T1000 (cell line): ENCODE data around the gene KIF6.
"Not testable (repeated sequence)": the region's sequence is repeated elsewhere in the genome, so short reads cannot be mapped to it uniquely, and the experiment has no call there.

Source experiments
- DNase-seq: peaks from one replicate; lab custom pipeline; 2025; ENCODE audit warnings: mixed read lengths; lab: John Stamatoyannopoulos, UW

Gene KIF6

GRCh38 chr6:39499053-39499452, 226.2 kb downstream of the KIF6 start:
- DNase-seq, result no peak

DNA sequence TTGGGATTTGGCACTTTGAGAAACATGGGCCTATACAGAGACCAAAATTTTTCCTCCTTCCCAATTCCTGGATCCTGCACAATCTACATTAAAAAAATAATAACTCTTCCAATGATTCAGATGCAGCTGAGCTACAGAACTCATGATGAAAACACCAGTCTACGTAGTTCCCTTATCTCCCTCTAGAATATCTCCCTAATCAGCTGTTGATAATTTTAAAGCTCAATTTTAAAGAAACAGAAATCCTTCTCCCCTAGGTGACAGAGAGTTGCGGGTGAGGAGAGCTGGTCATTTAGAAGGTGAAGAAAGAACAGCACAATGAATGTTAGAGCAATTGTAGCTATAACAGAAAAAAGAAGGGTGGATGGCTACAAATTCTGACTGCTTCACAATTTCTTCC, 227.1 kb downstream of the KIF6 start:
- DNase-seq, result no peak

GRCh38 chr6:39496915-39497314, 228.3 kb downstream of the KIF6 start:
- DNase-seq, result no peak

DNA sequence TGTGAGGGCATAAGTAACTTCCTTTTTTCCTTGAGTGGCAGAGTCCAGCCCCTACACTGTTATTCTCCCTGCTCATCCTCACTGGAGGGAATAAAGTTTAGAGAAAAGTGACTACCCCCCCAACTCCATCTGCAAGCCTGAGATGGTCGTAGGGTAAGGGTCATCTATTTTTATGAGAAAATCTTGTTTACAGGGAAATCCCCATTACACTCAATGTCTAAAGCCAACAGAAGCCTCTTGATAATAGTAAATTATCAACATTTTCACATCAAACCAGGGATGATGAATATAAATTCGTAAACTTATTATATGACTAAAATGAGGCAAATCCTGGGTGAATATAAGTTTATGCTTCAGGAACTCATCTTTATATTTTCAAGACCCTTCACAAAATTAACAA, 228.8 kb downstream of the KIF6 start:
- DNase-seq, result no peak

- no peak for DNase-seq
These were observed 229.6 kb downstream of the KIF6 start for GRCh38 chr6:39495640-39496039.

DNA sequence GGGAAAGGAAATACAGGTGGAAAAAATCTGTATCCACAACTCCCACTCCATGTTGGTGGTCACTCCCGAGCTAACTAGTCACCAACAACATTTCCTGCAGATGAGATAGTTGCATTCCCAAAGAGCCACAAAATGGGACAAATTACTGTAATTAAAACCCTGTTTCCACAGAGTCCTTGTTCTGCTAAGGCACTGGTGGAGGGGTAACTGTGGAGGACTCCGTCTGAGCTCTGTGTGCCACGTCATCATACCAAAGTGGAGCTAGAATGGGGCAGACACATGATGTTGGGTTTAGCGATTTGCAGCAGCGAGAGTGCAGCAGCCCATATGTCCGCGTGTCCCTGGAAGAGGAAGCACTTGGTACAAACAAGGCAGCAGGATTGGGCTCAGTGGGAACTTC, 230.2 kb downstream of the KIF6 start:
- DNase-seq, result no peak

DNA sequence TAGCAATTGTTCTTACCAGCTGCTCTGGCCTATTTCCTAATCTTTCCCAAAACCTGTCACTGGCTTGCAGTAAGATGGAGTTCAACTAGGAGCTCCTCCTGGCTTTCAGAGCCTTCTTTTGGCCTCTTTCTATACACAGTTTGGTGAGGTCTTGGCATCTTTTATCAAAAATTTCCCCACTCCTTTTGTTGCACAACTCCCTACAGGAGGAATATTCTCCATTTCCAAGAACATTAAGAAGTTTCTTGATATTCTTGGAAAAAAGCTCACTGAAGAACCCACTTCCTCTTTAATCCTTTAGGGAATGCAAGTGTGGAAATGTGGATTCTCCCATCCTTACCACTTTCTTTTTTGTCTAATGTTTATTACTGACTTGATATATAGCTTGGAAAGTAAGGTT, 231.4 kb downstream of the KIF6 start:
- no peak for DNase-seq

DNA sequence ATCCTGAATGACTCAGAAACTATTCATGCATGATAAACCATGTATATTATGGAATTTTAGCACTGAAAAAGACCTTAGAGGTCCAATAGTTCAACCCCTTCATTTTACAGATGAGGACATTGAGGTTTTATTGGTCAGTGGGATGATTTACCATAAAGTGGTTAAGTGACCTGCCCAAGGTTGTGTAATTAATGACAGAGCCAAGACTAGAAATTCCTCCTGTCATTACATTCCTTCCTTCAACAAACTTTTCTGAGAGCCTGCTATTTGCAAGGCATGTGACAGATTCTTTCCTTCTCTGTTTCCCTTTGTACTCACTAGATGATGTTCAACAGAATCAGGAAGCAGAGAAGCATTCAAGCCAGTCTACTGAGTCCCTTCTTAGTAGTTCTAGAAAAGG, 232.0 kb downstream of the KIF6 start:
- no peak for DNase-seq

DNA sequence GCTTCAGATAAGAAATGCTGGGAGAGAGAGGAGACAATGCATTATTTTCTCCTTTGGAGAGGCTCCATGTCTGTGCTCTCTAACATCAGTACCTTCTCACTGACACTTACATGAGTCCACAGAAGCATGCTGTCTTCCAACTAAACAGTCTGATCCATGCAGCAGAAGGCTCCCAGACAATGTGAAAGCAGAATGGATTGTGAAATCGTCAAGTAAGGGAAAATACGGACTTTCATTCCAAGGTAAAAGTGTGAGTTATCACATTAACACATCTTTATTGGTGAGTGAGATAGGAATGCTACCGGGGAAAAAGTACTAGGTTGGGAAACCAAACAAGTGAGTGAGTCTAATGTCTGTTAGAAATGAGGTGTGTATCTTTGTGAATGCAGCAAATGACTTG, 235.1 kb downstream of the KIF6 start:
- no peak for DNase-seq

DNA sequence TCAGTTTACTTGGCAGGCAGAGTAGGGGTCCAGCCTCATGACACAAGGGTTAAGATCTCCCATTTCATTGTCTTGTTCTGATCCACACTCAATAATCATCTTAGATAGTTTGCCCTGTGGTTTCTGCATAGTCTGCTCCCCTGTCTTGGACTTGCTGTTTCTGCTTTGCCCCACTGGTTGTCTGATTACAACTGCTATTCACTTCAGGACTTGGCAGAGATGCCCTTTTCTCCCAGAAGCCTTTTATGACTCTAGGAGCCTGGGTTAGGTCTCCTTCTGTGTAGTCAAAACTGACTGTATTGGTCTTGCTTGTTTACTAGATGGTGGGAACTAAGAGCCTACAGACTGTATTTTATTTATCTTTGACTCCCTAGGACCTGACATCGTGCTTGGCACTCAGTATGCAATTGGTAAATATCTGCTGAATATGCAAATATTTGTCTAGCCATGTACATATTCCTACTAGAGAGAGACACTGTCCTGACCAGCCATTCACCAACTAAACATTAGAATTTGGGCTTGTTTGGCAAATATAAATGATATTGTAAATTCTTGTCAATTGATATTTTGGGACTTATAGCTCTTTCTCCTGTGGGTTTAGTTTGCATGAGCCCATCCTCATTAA, 236.8 kb downstream of the KIF6 start:
- DNase-seq, result no peak

DNA sequence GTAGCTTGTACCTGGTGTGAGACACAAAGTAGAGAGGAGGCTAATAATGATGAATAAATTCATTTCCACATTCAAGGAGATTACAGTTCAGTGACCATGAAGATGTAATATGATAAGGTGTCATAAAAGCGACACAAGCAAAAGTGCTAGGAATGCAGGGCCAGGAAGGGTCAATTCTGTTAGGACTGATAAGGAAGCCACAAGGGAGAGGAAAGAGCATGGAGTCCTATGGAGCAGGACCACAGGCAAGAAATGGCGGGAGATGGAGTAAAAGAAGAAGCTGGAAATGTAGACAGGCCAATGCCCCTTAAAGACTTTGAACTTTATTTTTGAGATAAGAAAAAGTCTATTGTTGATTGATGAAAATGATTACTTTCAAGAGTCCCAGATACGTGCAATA, 240.9 kb downstream of the KIF6 start:
- no peak for DNase-seq

DNA sequence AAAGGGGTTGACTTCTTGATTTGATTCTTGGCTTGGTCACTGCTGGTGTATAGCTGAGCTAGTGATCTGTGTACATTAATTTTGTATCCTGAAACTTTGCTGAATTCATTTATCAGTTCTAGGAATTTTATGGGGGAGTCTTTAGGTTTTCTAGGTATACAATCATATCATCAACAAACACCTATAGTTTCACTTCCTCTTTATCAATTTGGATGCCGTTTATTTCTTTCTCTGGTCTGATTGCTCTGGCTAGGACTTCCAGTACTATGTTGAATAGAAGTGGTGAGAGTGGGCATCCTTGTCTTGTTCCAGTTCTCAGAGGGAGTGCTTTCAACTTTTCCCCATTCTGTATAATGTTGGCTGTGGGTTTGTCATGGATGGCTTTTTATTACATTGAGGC, 245.4 kb downstream of the KIF6 start:
- not testable (repeated sequence) for DNase-seq

GRCh38 chr6:39476670-39477069, 248.5 kb downstream of the KIF6 start:
- no peak for DNase-seq

- DNase-seq, result no peak
These were observed 249.1 kb downstream of the KIF6 start for GRCh38 chr6:39476151-39476550.

- DNase-seq, result no peak
These were observed 253.1 kb downstream of the KIF6 start for GRCh38 chr6:39471954-39472659.

DNA sequence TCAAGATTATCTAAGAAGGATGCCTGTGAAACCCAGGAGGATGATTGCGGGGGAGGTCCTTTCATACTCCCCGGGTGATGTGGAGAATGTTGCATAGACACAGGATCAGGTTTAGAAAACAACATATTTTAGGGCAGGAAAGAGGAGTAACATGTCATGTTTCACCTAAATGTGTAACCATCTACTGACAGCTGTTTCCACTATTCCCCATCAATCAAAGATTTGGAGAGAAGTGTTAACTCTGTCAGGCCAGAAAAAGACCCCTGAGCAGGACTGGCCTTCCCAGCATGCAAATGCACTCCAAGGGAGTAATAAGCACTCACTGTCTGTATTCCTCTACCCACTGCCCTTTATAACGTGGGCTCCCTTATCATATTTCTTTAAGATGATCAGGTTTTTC, 254.7 kb downstream of the KIF6 start:
- no peak for DNase-seq

DNA sequence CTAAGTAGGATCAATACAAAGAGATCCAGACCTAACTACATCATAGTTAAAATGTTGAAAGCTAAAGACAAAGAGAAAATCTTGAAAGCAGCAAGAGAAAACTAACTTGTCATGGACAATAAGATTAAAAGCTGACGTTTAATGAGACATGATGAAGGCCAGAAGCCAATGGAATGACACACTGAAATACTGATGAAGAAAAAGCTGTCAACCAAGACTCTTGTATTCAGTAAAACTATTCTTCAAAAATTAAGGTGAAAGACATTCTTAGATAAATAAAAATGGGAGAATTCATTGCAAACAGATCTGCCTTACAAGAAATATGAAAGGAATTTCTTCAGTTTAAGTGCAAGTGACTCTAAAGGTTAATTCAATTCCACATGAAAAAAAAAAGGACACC, 256.8 kb downstream of the KIF6 start:
- DNase-seq, result no peak

DNA sequence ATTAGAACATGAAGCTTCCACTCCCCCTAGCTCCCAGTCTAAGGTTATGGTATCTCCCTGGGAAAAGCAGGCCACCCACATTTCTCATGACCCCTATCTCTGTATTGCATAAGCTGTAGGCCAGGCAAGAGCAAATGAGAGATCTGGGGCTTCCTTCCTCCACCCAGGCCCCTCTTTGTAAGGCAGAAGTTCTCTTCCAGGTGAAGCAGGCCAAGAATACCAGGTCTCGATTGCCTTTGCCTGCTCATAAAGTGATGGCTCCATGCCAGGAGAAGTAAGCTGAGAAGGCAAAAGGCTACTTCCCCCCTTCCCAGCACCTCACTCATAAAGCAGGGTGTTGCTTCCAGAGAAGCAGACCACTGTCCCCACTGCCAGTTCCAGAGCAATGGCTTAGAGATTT, 258.6 kb downstream of the KIF6 start:
- DNase-seq, result no peak

GRCh38 chr6:39465539-39465938, 259.7 kb downstream of the KIF6 start:
- no peak for DNase-seq

DNA sequence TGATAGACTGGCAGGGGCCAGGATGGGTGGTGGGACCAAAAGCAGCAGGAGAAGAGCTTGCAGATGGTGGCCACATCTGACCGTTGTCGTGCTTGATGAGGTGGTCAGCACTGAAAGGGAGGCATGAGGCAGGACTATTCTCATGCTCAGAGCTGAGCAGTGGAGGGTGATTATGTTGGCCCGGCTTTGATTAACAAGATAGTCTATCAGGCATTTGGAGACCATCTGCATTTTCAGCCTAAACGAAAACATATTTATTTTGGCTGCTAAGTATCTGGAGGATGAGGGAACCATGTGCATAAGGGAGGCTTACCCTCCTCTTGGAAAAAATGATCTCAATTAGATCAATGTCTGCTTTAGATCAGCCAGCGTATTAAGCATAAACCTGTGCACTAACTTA, 261.1 kb downstream of the KIF6 start:
- DNase-seq, result no peak

DNA sequence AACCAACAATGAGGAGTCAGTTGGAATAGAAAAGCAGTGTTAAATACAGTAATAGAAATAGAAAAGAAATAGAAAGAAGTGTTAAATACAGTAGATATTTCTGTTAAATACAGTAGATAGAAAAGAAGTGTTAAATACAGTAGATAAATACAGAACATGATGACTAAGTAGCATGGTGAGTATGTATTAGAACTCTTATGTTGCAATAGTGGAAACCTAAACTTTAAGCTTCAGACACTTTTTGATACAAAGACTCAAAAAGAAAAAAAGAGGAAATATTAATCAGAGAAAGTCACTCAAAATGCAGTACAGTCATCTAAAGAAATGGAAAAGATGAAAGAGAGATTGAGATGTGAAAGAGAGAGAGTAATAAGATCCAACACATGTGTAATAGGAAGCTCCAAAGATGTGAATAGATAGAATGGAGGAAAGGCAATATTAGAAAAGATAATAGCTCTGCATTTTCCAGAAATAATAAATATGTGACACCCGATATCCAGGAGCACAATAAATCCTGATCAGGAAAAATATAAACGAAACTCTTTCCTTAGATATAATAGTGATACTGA, 271.2 kb downstream of the KIF6 start:
- DNase-seq, result no peak

DNA sequence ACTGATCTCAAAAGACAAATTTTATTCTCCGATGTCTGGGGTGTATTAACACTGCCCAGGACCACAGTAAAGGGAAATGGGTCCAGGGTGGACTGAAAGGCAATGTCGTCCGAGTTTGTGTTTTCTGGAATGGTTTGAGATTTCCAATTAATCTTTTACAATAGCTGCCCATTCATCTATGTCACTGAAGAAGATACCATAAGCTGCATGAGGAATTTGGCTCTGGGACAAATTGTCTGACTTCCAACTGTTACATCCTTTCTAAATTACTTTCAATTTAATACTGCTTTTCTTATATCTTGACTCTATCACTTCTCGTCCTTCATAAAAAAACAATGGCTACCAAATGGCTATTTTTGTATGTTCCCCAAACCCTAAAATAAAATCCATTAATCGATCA, 272.0 kb downstream of the KIF6 start:
- no peak for DNase-seq

- peak; percentile 25 for DNase-seq
These were observed 272.7 kb downstream of the KIF6 start for GRCh38 chr6:39452306-39453145.
